ENCODE data around the gene FAM204A.

FAM204A gene

GRCh38 chr10:118291122-118291521 is 51.0 kb downstream of the FAM204A start:
- H3K27me3 ChIP-seq (replicated peaks; ENCODE audit: control insufficient read depth, insufficient read depth, low read length) = no peaks in the 10 kb centered on the region
- TF ChIP-seq CTCF (IDR thresholded peaks at IDR 0.05; ENCODE audit: insufficient read depth, low read length, poor library complexity, severe bottlenecking) = no peak
- DNase-seq (ENCODE audit: extremely low read depth, insufficient read length) = no peak
- no peak overlapping the region for H3K4me3 ChIP-seq (replicated peaks; ENCODE audit: low read depth, low read length)
- no peaks in the 10 kb centered on the region for H3K36me3 ChIP-seq (ENCODE audit: control insufficient read depth, insufficient read depth, low read length)

GRCh38 chr10:118290471-118290995 is 51.6 kb downstream of the FAM204A start:
- Histone ChIP-seq H3K36me3 (ENCODE audit: control insufficient read depth, insufficient read depth, low read length) (no peaks in the 10 kb centered on the region), H3K4me3 (replicated peaks; ENCODE audit: low read depth, low read length) (no peak overlapping the region), H3K27me3 (replicated peaks; ENCODE audit: control insufficient read depth, insufficient read depth, low read length) (no peaks in the 10 kb centered on the region)
- TF ChIP-seq CTCF (IDR thresholded peaks at IDR 0.05; ENCODE audit: insufficient read depth, low read length, poor library complexity, severe bottlenecking) = no peak
- no peak for DNase-seq (ENCODE audit: extremely low read depth, insufficient read length)

GRCh38 chr10:118287076-118287806 is 54.9 kb downstream of the FAM204A start:
- no peak for DNase-seq (ENCODE audit: extremely low read depth, insufficient read length)
- TF ChIP-seq CTCF (IDR thresholded peaks at IDR 0.05; ENCODE audit: insufficient read depth, low read length, poor library complexity, severe bottlenecking) = no peak
- Histone ChIP-seq H3K4me3 (replicated peaks; ENCODE audit: low read depth, low read length) (no peak overlapping the region), H3K36me3 (ENCODE audit: control insufficient read depth, insufficient read depth, low read length) (no peaks in the 10 kb centered on the region), H3K27me3 (replicated peaks; ENCODE audit: control insufficient read depth, insufficient read depth, low read length) (no peaks in the 10 kb centered on the region)

GRCh38 chr10:118286051-118286838 is 55.9 kb downstream of the FAM204A start:
- TF ChIP-seq CTCF (IDR thresholded peaks at IDR 0.05; ENCODE audit: insufficient read depth, low read length, poor library complexity, severe bottlenecking) = no peak
- H3K36me3 ChIP-seq (ENCODE audit: control insufficient read depth, insufficient read depth, low read length) = no peaks in the 10 kb centered on the region
- no peak for DNase-seq (ENCODE audit: extremely low read depth, insufficient read length)
- no peaks in the 10 kb centered on the region for H3K27me3 ChIP-seq (replicated peaks; ENCODE audit: control insufficient read depth, insufficient read depth, low read length)
- H3K4me3 ChIP-seq (replicated peaks; ENCODE audit: low read depth, low read length) = no peak overlapping the region

GRCh38 chr10:118282670-118283069 is 59.5 kb downstream of the FAM204A start:
- Histone ChIP-seq H3K36me3 (ENCODE audit: control insufficient read depth, insufficient read depth, low read length) (no peaks in the 10 kb centered on the region), H3K27me3 (replicated peaks; ENCODE audit: control insufficient read depth, insufficient read depth, low read length) (no peaks in the 10 kb centered on the region), H3K4me3 (replicated peaks; ENCODE audit: low read depth, low read length) (no peak overlapping the region)
- no peak for DNase-seq (ENCODE audit: extremely low read depth, insufficient read length)
- TF ChIP-seq CTCF (IDR thresholded peaks at IDR 0.05; ENCODE audit: insufficient read depth, low read length, poor library complexity, severe bottlenecking) = no peak

Data from GM06990 (cell line).